DOHH2 (cell line): ENCODE data around the gene DMRT1.
A peak's percentile ranks its signal among the peaks of the same experiment; 100 is the strongest.
"Not testable (repeated sequence)": the region's sequence is repeated elsewhere in the genome, so short reads cannot be mapped to it uniquely, and the experiment has no call there.

Experiments used
- H3F3A ChIP-seq: fragments of 200-600 bp; sonication (generic), shearing (Covaris generic); 2 replicates; pipeline ENCODE4 v1.6.0; 2016; ENCODE audit warnings: antibody characterized with exemption, mild to moderate bottlenecking; ENCODE audit not compliant: control insufficient read depth, insufficient read depth
- H3K27ac ChIP-seq: fragments of 200-600 bp; sonication (generic); 2 replicates; pipeline ENCODE4 v1.5.1; 2014; ENCODE audit warnings: low read depth, mild to moderate bottlenecking, low read length, moderate library complexity
- H3K27me3 ChIP-seq: fragments of 200-600 bp; sonication (generic); 2 replicates; pipeline ENCODE4 v1.6.1; 2014; ENCODE audit warnings: mild to moderate bottlenecking, low read length, mixed read lengths; ENCODE audit not compliant: control insufficient read depth
- H3K36me3 ChIP-seq: fragments of 200-600 bp; sonication (generic); 2 replicates; pipeline ENCODE4 v1.6.1; 2014; ENCODE audit warnings: mild to moderate bottlenecking, low read length, moderate library complexity, mixed read lengths; ENCODE audit not compliant: control insufficient read depth
- H3K4me1 ChIP-seq: fragments of 200-600 bp; sonication (generic); 2 replicates; pipeline ENCODE4 v1.6.1; 2014; ENCODE audit warnings: mild to moderate bottlenecking, low read length, mixed read lengths; ENCODE audit not compliant: control insufficient read depth
- H3K4me2 ChIP-seq: fragments of 200-600 bp; sonication (generic); 2 replicates; pipeline ENCODE4 v1.6.0; 2014; ENCODE audit warnings: mild to moderate bottlenecking, low read length, moderate library complexity
- H3K4me3 ChIP-seq: fragments of 200-600 bp; sonication (generic); 2 replicates; pipeline ENCODE4 v1.5.1; 2014; ENCODE audit warnings: mild to moderate bottlenecking, low read length, mixed read lengths
- H3K79me2 ChIP-seq: fragments of 200-600 bp; sonication (generic); 2 replicates; pipeline ENCODE4 v1.6.1; 2014; ENCODE audit warnings: mild to moderate bottlenecking, low read length, mixed read lengths; ENCODE audit not compliant: control insufficient read depth
- H3K9me2 ChIP-seq: fragments of 200-600 bp; sonication (generic); replicated peaks from 2 replicates; pipeline ENCODE4 v1.6.1; 2014; ENCODE audit warnings: mild to moderate bottlenecking, low read length, mixed read lengths; ENCODE audit not compliant: control insufficient read depth
- H3K9me3 ChIP-seq: fragments of 200-600 bp; sonication (generic); 2 replicates; pipeline ENCODE4 v1.6.1; 2014; ENCODE audit warnings: antibody characterized with exemption, low read length, mixed read lengths; ENCODE audit not compliant: control insufficient read depth, insufficient read depth
- H4K20me1 ChIP-seq: fragments of 200-600 bp; sonication (generic); 2 replicates; pipeline ENCODE4 v1.6.0; 2014; ENCODE audit warnings: low read depth, mild to moderate bottlenecking, antibody characterized with exemption, low read length, moderate library complexity; ENCODE audit not compliant: control insufficient read depth, insufficient read depth
- EZH2phosphoT487 ChIP-seq: fragments of 200-600 bp; sonication (generic); IDR thresholded peaks from 2 replicates; pipeline ENCODE4 v1.6.1; 2017; ENCODE audit warnings: borderline replicate concordance, mild to moderate bottlenecking, antibody characterized with exemption, low read length, moderate library complexity, mixed read lengths
- TF ChIP-seq, protein P1 (sequence below): fragments of 200-600 bp; sonication (generic); IDR thresholded peaks from one replicate; pipeline ENCODE4 v1.5.1; 2014; ENCODE audit warnings: antibody characterized with exemption, mild to moderate bottlenecking, low read depth, low read length; ENCODE audit not compliant: poor library complexity, severe bottlenecking

The DMRT1 gene

DNA sequence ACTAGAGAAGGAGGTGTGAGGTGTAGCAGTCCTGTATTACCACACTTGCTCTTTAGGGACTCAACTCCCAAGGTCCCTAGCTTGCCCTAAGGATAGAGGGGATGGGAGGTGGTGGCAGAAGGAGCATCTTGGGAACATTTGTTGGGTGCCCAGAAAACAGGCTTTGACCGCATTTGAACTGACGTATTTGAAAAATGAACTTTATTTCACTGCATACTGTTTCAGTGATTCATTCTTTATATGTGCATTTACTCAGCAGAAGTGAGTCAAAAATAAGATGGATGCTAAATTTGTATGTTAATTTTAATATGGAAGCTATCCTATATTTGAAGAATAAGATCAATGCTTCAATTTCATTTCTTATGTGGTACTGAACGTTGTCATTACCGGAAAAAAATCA, 153.7 kb downstream of the DMRT1 start:
- no peaks in the 10 kb centered on the region for H4K20me1 ChIP-seq

DNA sequence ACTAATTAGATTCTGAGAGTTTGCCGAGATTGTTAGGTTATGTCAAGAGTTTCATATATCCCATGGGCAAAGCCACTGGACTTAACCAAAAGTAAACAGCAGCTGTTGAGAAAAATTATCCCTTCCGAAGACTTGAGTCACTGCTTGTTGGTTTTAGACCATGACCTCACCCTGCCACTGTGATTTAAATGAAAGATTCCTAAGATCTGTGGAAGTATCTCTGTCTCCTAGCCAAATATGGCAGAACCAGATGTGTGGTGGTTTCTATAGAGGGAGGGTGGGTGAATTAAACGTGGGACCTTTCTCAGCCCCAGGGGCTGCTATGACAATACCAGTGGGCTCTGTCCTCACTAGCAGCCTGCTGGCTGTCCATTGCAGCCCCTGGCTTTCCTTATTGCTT, 154.3 kb downstream of the DMRT1 start:
- Histone ChIP-seq H3K27me3 (no peaks in the 10 kb centered on the region), H3K9me3 (peaks cover 25% of the 10 kb centered on the region), H3K36me3 (no peaks in the 10 kb centered on the region; the same call in 1 of the 2 replicates), H3K4me1 (peaks cover 19% of the 10 kb centered on the region), H3K9me2 (no peaks in the 10 kb centered on the region), H3F3A (peaks cover 13% of the 10 kb centered on the region), H3K79me2 (no peaks in the 10 kb centered on the region), H3K4me2 (no peak overlapping the region), H3K4me3 (no peak overlapping the region), H3K27ac (no peak overlapping the region), H4K20me1 (no peaks in the 10 kb centered on the region)
- no peak for TF ChIP-seq EZH2phosphoT487
- TF ChIP-seq, protein P1, sequence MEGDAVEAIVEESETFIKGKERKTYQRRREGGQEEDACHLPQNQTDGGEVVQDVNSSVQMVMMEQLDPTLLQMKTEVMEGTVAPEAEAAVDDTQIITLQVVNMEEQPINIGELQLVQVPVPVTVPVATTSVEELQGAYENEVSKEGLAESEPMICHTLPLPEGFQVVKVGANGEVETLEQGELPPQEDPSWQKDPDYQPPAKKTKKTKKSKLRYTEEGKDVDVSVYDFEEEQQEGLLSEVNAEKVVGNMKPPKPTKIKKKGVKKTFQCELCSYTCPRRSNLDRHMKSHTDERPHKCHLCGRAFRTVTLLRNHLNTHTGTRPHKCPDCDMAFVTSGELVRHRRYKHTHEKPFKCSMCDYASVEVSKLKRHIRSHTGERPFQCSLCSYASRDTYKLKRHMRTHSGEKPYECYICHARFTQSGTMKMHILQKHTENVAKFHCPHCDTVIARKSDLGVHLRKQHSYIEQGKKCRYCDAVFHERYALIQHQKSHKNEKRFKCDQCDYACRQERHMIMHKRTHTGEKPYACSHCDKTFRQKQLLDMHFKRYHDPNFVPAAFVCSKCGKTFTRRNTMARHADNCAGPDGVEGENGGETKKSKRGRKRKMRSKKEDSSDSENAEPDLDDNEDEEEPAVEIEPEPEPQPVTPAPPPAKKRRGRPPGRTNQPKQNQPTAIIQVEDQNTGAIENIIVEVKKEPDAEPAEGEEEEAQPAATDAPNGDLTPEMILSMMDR = no peak

More for the DNA sequence above, 153.7 kb downstream of the DMRT1 start:
- H3K4me2 ChIP-seq = no peak overlapping the region
- no peaks in the 10 kb centered on the region; the same call in 1 of the 2 replicates for H3K36me3 ChIP-seq
- H3K9me2 ChIP-seq = no peaks in the 10 kb centered on the region
- TF ChIP-seq, protein P1 = no peak
- no peak for TF ChIP-seq EZH2phosphoT487
- H3K79me2 ChIP-seq = no peaks in the 10 kb centered on the region
- no peak overlapping the region for H3K4me3 ChIP-seq
- H3K27me3 ChIP-seq = no peaks in the 10 kb centered on the region
- H3K4me1 ChIP-seq = peaks cover 19% of the 10 kb centered on the region
- H3K27ac ChIP-seq = no peak overlapping the region
- H3F3A ChIP-seq = peaks cover 13% of the 10 kb centered on the region
- H3K9me3 ChIP-seq = peaks cover 21% of the 10 kb centered on the region

DNA sequence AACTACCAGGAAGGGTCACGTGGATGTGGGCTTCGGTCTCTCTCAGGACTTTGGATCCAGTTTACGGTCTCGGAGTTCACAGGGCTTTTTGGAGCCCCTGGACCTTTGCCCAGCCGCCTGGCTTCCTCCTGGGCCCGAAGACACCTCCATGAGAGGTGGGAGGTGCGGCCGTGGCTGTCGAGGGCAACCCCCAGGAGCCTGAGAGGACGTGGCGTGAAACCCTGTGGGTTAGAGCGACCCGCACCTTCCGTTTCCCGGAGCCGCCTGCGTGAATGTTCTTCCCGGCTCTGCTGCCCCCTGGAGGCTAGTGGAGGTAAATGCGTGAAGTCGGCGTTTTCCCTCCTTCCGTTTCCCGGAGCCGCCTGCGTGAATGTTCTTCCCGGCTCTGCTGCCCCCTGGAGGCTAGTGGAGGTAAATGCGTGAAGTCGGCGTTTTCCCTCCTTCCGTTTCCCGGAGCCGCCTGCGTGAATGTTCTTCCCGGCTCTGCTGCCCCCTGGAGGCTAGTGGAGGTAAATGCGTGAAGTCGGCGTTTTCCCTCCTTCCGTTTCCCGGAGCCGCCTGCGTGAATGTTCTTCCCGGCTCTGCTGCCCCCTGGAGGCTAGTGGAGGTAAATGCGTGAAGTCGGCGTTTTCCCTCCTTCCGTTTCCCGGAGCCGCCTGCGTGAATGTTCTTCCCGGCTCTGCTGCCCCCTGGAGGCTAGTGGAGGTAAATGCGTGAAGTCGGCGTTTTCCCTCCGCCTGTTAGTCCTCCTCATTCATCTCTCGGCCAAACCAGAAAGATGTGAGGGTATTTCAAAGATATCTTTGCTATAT, 157.0 kb downstream of the DMRT1 start:
- not testable (repeated sequence) for H3K36me3 ChIP-seq, H3K79me2 ChIP-seq, H4K20me1 ChIP-seq, H3K9me2 ChIP-seq, H3K27ac ChIP-seq, H3K27me3 ChIP-seq
- H3K4me1 ChIP-seq = peaks cover 15% of the 10 kb centered on the region
- peaks cover 25% of the 10 kb centered on the region for H3K9me3 ChIP-seq
- TF ChIP-seq, protein P1 = peak; percentile 91
- H3K4me3 ChIP-seq = peak overlapping the region; percentile 71
- H3F3A ChIP-seq = peaks cover 13% of the 10 kb centered on the region
- peak overlapping the region; percentile 80 for H3K4me2 ChIP-seq
